GM12872 (cell line): ENCODE data around the gene NAV1.

Experiments
- CTCF ChIP-seq: IDR thresholded peaks from 3 replicates; pipeline ENCODE4 v1.5.1; 2011; ENCODE audit warnings: low read depth, mild to moderate bottlenecking, low read length, moderate library complexity; ENCODE audit not compliant: insufficient read depth

The NAV1 gene

GRCh38 chr1:201556841-201557571 lies 18.1 kb downstream of the NAV1 start:
- no peak for TF ChIP-seq CTCF

GRCh38 chr1:201557572-201557958 lies 18.6 kb downstream of the NAV1 start:
- TF ChIP-seq CTCF: no peak

GRCh38 chr1:201559679-201560162 lies 20.8 kb downstream of the NAV1 start:
- peak; percentile 97 for TF ChIP-seq CTCF

- TF ChIP-seq CTCF: no peak
Measured at GRCh38 chr1:201560328-201561194, 21.6 kb downstream of the NAV1 start.

GRCh38 chr1:201561195-201561564 lies 22.3 kb downstream of the NAV1 start:
- TF ChIP-seq CTCF: no peak

GRCh38 chr1:201561601-201562000 lies 22.7 kb downstream of the NAV1 start:
- no peak for TF ChIP-seq CTCF

- TF ChIP-seq CTCF: no peak
Measured at GRCh38 chr1:201562257-201562656, 23.3 kb downstream of the NAV1 start.
